Left kidney (tissue), 2 donors: ENCODE measurements around the gene KREMEN1. TPM values are rescaled to one million over a fixed set of nuclear protein-coding genes. Genes with fewer than 3 reads are reported as not detected.

Experiments
- DNase-seq: peaks from one replicate; pipeline ENCODE4 v3.0.0-alpha.2; 2013
- polyA plus RNA-seq: library from polyadenylated mRNA; unstranded; fragments of 120-200 nt; gene quantifications from one replicate; pipeline ENCODE4 v1.2.1, GENCODE V29; 2013; ENCODE audit not compliant: insufficient read length

The KREMEN1 gene
- polyA plus RNA-seq, 1 donor, result 22.3 TPM

- no peak for DNase-seq
Measured at GRCh38 chr22:29184849-29185490, 112.1 kb downstream of the KREMEN1 start.

- no peak for DNase-seq
Measured at GRCh38 chr22:29186302-29186701, 113.5 kb downstream of the KREMEN1 start.

GRCh38 chr22:29187831-29188230, 115.0 kb downstream of the KREMEN1 start:
- no peak for DNase-seq

- no peak for DNase-seq
Measured at GRCh38 chr22:29190051-29190450, 117.2 kb downstream of the KREMEN1 start.

GRCh38 chr22:29190918-29191317, 118.1 kb downstream of the KREMEN1 start:
- DNase-seq, result no peak

- DNase-seq, result no peak
Measured at GRCh38 chr22:29193021-29193420, 120.2 kb downstream of the KREMEN1 start.

- DNase-seq, result no peak
Measured at GRCh38 chr22:29194184-29194583, 121.3 kb downstream of the KREMEN1 start.

- DNase-seq, result no peak
Measured at GRCh38 chr22:29195118-29195963, 122.5 kb downstream of the KREMEN1 start.

- DNase-seq, result no peak
Measured at GRCh38 chr22:29195964-29196666, 123.3 kb downstream of the KREMEN1 start.

- DNase-seq, result no peak
Measured at GRCh38 chr22:29197096-29197495, 124.3 kb downstream of the KREMEN1 start.

- DNase-seq, result no peak
Measured at GRCh38 chr22:29198240-29198639, 125.4 kb downstream of the KREMEN1 start.

- DNase-seq, result no peak
Measured at GRCh38 chr22:29199702-29200400, 127.0 kb downstream of the KREMEN1 start.

- no peak for DNase-seq
Measured at GRCh38 chr22:29200901-29201300, 128.1 kb downstream of the KREMEN1 start.

GRCh38 chr22:29201782-29202181, 128.9 kb downstream of the KREMEN1 start:
- DNase-seq, result no peak

GRCh38 chr22:29202212-29203192, 129.7 kb downstream of the KREMEN1 start:
- DNase-seq, result no peak

- no peak for DNase-seq
Measured at GRCh38 chr22:29203488-29204454, 130.9 kb downstream of the KREMEN1 start.

GRCh38 chr22:29204455-29205183, 131.8 kb downstream of the KREMEN1 start:
- no peak for DNase-seq

GRCh38 chr22:29205252-29205593, 132.4 kb downstream of the KREMEN1 start:
- no peak for DNase-seq
